Measurements from ENCODE around the gene SOX8. TPM values are rescaled to one million over a fixed set of nuclear protein-coding genes. Genes with fewer than 3 reads are reported as not detected.

The SOX8 gene
- total RNA-seq, 1 donor from 2014 or later = 6.7 TPM

DNA sequence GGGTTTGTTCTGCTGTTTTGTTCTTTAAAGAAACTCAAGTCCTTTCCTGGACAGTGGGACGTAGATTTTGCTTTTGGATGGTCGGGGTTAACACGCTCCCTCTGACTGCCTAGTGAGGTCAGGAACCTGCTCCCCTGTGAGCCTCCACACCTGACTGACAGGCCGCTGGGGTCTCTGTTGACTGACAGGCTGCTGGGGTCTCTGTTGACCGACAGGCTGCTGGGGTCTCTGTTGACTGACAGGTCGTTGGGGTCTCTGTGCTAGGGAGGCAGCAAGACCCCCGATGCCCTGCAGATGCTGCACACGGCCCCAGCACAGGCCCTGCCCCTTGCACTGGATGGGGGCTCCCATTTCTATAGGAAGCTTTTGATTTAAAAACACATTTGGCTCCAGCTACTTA lies 44.3 kb upstream of the SOX8 start:
- Mint-ChIP-seq H3K36me3 (peaks cover 26% of the 10 kb centered on the region), H3K27me3 (no peaks in the 10 kb centered on the region), H3K27ac (no peak overlapping the region), H3K9me3 (peaks cover 9% of the 10 kb centered on the region), H3K4me3 (no peak overlapping the region), H3K4me1 (ENCODE audit: unreplicated experiment) (peaks cover 5% of the 10 kb centered on the region)
- TF ChIP-seq, protein P1, sequence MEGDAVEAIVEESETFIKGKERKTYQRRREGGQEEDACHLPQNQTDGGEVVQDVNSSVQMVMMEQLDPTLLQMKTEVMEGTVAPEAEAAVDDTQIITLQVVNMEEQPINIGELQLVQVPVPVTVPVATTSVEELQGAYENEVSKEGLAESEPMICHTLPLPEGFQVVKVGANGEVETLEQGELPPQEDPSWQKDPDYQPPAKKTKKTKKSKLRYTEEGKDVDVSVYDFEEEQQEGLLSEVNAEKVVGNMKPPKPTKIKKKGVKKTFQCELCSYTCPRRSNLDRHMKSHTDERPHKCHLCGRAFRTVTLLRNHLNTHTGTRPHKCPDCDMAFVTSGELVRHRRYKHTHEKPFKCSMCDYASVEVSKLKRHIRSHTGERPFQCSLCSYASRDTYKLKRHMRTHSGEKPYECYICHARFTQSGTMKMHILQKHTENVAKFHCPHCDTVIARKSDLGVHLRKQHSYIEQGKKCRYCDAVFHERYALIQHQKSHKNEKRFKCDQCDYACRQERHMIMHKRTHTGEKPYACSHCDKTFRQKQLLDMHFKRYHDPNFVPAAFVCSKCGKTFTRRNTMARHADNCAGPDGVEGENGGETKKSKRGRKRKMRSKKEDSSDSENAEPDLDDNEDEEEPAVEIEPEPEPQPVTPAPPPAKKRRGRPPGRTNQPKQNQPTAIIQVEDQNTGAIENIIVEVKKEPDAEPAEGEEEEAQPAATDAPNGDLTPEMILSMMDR (conservative IDR thresholded peaks at IDR 0.05) = no peak
- no peak for DNase-seq (ENCODE audit: extremely low spot score, unreplicated experiment)

DNA sequence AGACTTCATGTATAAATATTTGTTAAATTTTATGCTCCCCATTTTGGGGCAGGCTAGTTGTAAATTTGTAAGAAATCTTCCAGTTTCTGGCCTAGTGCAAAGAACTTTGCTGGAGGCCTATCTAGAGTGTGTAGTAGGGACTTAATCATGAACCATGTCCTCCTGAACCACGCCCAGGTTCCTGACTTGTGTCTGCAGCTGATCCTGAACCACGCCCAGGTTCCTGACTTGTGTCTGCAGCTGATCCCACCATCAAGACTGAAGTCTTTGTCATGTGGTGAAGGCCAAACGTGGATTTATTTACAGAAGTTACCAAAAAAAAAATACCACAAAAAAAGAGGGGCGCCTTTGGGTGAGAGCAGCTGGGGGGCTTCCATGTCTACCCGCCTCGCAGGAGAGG lies 43.8 kb upstream of the SOX8 start:
- TF ChIP-seq, protein P1 (conservative IDR thresholded peaks at IDR 0.05) = no peak
- Mint-ChIP-seq H3K27ac (no peak overlapping the region), H3K9me3 (peaks cover 13% of the 10 kb centered on the region), H3K4me3 (no peak overlapping the region), H3K4me1 (ENCODE audit: unreplicated experiment) (peaks cover 3% of the 10 kb centered on the region), H3K36me3 (peaks cover 30% of the 10 kb centered on the region), H3K27me3 (no peaks in the 10 kb centered on the region)
- no peak for DNase-seq (ENCODE audit: extremely low spot score, unreplicated experiment)

DNA sequence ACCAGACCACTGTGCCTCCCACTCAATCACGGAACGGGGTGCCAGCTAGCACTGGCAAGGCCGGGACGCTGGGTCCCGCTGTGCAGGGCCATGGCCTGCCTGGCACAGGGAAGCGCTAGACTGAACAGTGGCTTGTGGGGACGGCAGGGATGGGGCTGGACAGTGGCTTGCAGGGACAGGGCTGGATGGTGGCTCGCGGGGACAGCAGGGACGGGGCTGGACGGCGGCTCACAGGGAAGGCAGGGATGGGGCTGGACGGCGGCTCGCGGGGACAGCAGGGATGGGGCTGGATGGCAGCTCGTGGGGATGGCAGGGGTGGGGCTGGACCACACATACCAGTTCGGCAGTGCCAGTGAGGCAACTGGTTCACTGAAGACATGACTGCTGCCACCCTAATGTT lies 43.4 kb upstream of the SOX8 start:
- H3K36me3 Mint-ChIP-seq = peaks cover 32% of the 10 kb centered on the region
- no peaks in the 10 kb centered on the region for H3K4me1 Mint-ChIP-seq (ENCODE audit: unreplicated experiment)
- H3K4me3 Mint-ChIP-seq = no peak overlapping the region
- no peak overlapping the region for H3K27ac Mint-ChIP-seq
- no peaks in the 10 kb centered on the region for H3K27me3 Mint-ChIP-seq
- TF ChIP-seq, protein P1 (conservative IDR thresholded peaks at IDR 0.05) = no peak
- H3K9me3 Mint-ChIP-seq = peaks cover 15% of the 10 kb centered on the region
- DNase-seq (ENCODE audit: extremely low spot score, unreplicated experiment) = no peak

DNA sequence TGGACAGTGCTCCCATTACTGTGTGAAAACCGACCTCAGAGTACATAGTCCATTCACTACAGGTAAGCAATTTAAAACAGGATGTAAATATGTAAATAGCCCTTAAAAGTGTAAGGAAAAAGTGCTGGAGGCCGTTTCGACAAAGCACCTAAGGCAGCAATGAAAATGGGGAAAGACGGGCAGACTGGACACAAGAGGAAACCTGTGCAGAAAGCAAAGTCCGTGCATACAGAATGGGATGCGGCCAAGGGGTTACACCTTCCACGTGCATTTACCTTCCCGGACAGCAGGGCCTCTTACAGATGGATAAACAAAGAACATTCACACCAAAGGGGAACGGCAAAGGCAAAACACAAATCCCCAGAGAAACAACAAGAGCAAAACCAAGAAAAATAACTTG lies 42.8 kb upstream of the SOX8 start:
- TF ChIP-seq, protein P1 (conservative IDR thresholded peaks at IDR 0.05) = no peak
- no peak overlapping the region for H3K27ac Mint-ChIP-seq
- H3K27me3 Mint-ChIP-seq = no peaks in the 10 kb centered on the region
- H3K9me3 Mint-ChIP-seq = peaks cover 16% of the 10 kb centered on the region
- DNase-seq (ENCODE audit: extremely low spot score, unreplicated experiment) = no peak
- H3K36me3 Mint-ChIP-seq = peaks cover 35% of the 10 kb centered on the region
- no peaks in the 10 kb centered on the region for H3K4me1 Mint-ChIP-seq (ENCODE audit: unreplicated experiment)
- H3K4me3 Mint-ChIP-seq = no peak overlapping the region

DNA sequence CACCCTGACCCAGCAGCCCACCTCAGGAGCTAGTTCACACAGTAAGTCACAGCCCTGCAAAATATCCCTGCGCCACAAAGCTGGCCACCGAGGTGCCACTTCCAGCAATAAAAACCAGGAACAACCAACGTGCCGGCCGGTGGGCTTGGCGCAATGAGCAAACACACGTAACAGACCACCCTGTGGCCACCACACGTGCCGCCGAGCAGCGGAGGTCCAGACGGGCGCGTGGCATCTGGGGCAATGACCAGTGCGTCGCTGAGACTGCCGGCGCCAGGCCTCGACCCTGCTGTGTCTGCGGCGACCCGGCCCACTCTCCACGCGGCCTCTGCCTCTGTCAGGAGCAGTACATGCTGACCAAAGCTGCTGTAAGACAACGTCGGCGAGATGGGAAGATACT lies 42.3 kb upstream of the SOX8 start:
- peaks cover 18% of the 10 kb centered on the region for H3K9me3 Mint-ChIP-seq
- H3K4me3 Mint-ChIP-seq = no peak overlapping the region
- no peak overlapping the region for H3K27ac Mint-ChIP-seq
- DNase-seq (ENCODE audit: extremely low spot score, unreplicated experiment) = no peak
- H3K27me3 Mint-ChIP-seq = no peaks in the 10 kb centered on the region
- peaks cover 40% of the 10 kb centered on the region for H3K36me3 Mint-ChIP-seq
- H3K4me1 Mint-ChIP-seq (ENCODE audit: unreplicated experiment) = no peaks in the 10 kb centered on the region
- TF ChIP-seq, protein P1 (conservative IDR thresholded peaks at IDR 0.05) = no peak

DNA sequence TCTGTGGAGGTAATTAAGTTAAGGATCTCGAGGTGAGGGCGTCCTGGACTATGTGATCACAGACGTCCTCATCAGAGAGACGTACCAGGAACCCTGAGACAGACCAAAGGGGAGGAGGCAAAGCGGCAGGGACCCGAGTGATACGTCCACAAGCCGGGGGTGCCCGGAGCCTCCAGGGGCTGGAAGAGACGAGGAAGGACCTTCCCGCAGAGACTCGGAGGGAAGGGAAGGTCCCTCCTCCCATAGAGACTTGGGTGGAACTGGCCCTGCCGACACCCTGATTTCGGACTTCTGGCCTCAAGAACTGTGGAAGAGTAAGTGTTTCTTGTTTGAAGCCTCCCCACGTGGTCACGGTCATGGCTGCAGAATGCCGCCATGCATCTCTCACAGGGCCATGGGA lies 41.6 kb upstream of the SOX8 start:
- DNase-seq (ENCODE audit: extremely low spot score, unreplicated experiment) = no peak
- no peaks in the 10 kb centered on the region for H3K27me3 Mint-ChIP-seq
- no peak overlapping the region for H3K4me3 Mint-ChIP-seq
- no peaks in the 10 kb centered on the region for H3K4me1 Mint-ChIP-seq (ENCODE audit: unreplicated experiment)
- no peak overlapping the region for H3K27ac Mint-ChIP-seq
- H3K9me3 Mint-ChIP-seq = peaks cover 18% of the 10 kb centered on the region
- H3K36me3 Mint-ChIP-seq = peaks cover 45% of the 10 kb centered on the region
- TF ChIP-seq, protein P1 (conservative IDR thresholded peaks at IDR 0.05) = no peak
